ENCODE results near the gene CIDEB.

The CIDEB gene

DNA sequence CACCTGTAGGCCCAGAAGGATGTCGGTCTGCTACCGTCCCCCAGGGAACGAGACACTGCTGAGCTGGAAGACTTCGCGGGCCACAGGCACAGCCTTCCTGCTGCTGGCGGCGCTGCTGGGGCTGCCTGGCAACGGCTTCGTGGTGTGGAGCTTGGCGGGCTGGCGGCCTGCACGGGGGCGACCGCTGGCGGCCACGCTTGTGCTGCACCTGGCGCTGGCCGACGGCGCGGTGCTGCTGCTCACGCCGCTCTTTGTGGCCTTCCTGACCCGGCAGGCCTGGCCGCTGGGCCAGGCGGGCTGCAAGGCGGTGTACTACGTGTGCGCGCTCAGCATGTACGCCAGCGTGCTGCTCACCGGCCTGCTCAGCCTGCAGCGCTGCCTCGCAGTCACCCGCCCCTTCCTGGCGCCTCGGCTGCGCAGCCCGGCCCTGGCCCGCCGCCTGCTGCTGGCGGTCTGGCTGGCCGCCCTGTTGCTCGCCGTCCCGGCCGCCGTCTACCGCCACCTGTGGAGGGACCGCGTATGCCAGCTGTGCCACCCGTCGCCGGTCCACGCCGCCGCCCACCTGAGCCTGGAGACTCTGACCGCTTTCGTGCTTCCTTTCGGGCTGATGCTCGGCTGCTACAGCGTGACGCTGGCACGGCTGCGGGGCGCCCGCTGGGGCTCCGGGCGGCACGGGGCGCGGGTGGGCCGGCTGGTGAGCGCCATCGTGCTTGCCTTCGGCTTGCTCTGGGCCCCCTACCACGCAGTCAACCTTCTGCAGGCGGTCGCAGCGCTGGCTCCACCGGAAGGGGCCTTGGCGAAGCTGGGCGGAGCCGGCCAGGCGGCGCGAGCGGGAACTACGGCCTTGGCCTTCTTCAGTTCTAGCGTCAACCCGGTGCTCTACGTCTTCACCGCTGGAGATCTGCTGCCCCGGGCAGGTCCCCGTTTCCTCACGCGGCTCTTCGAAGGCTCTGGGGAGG is 3.1 kb upstream of the CIDEB start, which contains the start of gene LTB4R:
Gene LTB4R, plus strand, starts transcription at position 857 of the 959 bp plus-strand sequence. CDS start 4,150 bp downstream, outside the sequence.
- Histone ChIP-seq H3K36me3 (ENCODE audit: insufficient read depth, low read length) (peaks cover 9% of the 10 kb centered on the region; the same call in 1 of the 2 replicates), H3K4me3 (no peak within 1 kb of the TSS), H3K9me3 (ENCODE audit: low read depth, low read length) (no peaks in the 10 kb centered on the region), H3K27ac (no peak within 1 kb of the TSS), H3K9ac (ENCODE audit: insufficient read length) (no peak within 1 kb of the TSS)
- TF ChIP-seq POLR2AphosphoS5 (IDR thresholded peaks at IDR 0.05; ENCODE audit: borderline replicate concordance, low read depth, low read length): no peak
- TF ChIP-seq EZH2 (IDR thresholded peaks at IDR 0.05): no peak
- no peak for DNase-seq (ENCODE audit: low read depth, low spot score)

DNA sequence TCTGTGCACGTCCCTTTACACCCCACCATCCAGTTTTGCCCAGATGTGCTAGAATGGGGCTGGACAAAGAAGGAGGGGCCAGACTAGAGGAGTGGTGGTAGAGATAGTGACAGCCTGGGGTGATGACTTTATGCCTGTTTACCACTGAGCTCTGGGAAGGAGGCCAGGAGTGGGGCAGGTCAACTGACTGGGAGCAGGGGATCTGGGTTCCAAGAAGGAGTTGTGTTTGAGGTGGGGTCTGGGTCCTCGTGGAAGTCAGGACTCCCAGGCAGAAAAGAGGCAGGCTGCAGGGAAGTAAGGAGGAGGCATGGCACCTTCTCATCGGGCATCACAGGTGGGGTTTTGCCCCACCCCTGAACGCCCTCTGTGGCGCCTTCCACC is 2.5 kb upstream of the CIDEB start:
- DNase-seq (ENCODE audit: low read depth, low spot score): no peak
- Histone ChIP-seq H3K4me3 (no peak overlapping the region), H3K27ac (no peak overlapping the region), H3K9me3 (ENCODE audit: low read depth, low read length) (no peaks in the 10 kb centered on the region), H3K36me3 (ENCODE audit: insufficient read depth, low read length) (peaks cover 15% of the 10 kb centered on the region; the same call in 1 of the 2 replicates), H3K9ac (ENCODE audit: insufficient read length) (no peak overlapping the region)
- TF ChIP-seq FOXP2 (optimal IDR thresholded peaks at IDR 0.05; ENCODE audit: control extremely low read depth, extremely low read length, insufficient read depth) (no peak), POLR2AphosphoS5 (IDR thresholded peaks at IDR 0.05; ENCODE audit: borderline replicate concordance, low read depth, low read length) (no peak), EZH2 (IDR thresholded peaks at IDR 0.05) (no peak)

GRCh38 chr14:24309538-24310264 is 1.9 kb upstream of the CIDEB start, which contains the start of gene LTB4R2:
LTB4R2 (plus strand) TSS chr14:24310140; CDS start chr14:24310665, 525 bp downstream.
- no peak for DNase-seq (ENCODE audit: low read depth, low spot score)
- Histone ChIP-seq H3K4me3 (no peak within 1 kb of the TSS), H3K27ac (no peak within 1 kb of the TSS), H3K9me3 (ENCODE audit: low read depth, low read length) (no peaks in the 10 kb centered on the region), H3K9ac (ENCODE audit: insufficient read length) (no peak within 1 kb of the TSS), H3K36me3 (ENCODE audit: insufficient read depth, low read length) (peaks cover 21% of the 10 kb centered on the region; the same call in 1 of the 2 replicates)
- TF ChIP-seq EZH2 (IDR thresholded peaks at IDR 0.05): no peak
- no peak for TF ChIP-seq FOXP2 (optimal IDR thresholded peaks at IDR 0.05; ENCODE audit: control extremely low read depth, extremely low read length, insufficient read depth)
- TF ChIP-seq POLR2AphosphoS5 (IDR thresholded peaks at IDR 0.05; ENCODE audit: borderline replicate concordance, low read depth, low read length): no peak

DNA sequence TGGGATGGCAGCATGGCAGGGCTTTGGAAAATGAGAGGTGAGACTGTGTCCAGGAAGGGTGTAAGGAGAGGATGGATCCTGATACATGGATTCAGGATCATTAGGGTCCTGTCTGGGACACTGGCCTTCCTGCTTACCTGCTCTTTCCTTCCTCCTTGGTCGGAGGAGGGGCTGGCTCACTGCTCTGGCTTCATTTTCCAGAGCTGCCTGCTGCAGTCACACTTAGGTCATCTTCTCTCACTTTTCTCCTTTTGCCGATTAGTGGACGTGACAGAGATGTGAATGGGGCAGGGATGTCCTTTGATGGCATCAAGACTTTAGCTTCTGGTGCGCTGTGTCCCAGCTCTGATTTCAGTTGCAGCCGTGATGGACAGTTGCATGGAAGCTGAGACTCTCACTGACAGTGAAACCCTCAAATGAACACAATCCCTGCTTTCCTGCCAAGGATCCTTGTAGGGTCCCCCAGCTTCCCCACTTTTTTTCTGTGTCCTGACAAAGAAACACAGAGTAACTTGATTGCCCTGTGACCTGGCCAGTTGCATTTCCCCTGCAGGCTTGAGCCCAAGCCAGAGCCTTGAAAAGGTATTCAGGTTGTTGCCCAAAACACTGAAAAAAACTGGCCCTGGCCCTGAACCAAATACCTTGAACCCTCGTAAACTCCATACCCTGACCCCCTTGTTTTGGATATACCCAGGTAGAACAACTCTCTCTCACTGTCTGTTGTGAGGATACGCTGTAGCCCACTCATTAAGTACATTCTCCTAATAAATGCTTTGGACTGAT is 756 bp upstream of the CIDEB start:
- no peak overlapping the region for H3K27ac ChIP-seq

DNA sequence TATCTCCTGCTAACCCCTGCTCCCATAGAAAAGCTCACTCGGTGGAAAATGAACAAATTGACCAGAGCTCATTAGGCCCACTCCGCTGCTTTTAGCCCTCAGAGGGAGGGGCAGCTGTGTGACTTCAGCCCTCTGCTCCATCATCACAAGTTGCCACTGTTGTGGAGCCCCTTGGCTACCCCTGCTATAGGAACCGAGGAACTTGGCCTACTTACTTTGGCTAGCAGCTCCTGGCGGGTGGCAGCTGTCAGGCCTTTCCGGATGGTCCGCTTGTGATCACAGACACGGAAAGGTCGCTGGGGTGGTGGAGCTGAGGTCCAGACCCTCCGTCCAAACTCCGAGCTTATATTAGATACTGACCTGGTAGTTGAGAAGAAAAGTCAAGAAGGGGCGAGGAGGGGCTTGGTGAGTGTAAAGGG is 612 bp downstream of the CIDEB start:
- DNase-seq (ENCODE audit: low read depth, low spot score): no peak
- Histone ChIP-seq H3K9ac (ENCODE audit: insufficient read length) (no peak overlapping the region), H3K9me3 (ENCODE audit: low read depth, low read length) (no peaks in the 10 kb centered on the region), H3K27ac (no peak overlapping the region), H3K4me3 (no peak overlapping the region), H3K36me3 (ENCODE audit: insufficient read depth, low read length) (peaks cover 46% of the 10 kb centered on the region)
- TF ChIP-seq EZH2 (IDR thresholded peaks at IDR 0.05): no peak
- TF ChIP-seq POLR2AphosphoS5 (IDR thresholded peaks at IDR 0.05; ENCODE audit: borderline replicate concordance, low read depth, low read length): no peak
- TF ChIP-seq FOXP2 (optimal IDR thresholded peaks at IDR 0.05; ENCODE audit: control extremely low read depth, extremely low read length, insufficient read depth): no peak

More for the DNA sequence above, 756 bp upstream of the CIDEB start:
- no peak for TF ChIP-seq EZH2 (IDR thresholded peaks at IDR 0.05)
- TF ChIP-seq POLR2AphosphoS5 (IDR thresholded peaks at IDR 0.05; ENCODE audit: borderline replicate concordance, low read depth, low read length): no peak
- no peak for TF ChIP-seq FOXP2 (optimal IDR thresholded peaks at IDR 0.05; ENCODE audit: control extremely low read depth, extremely low read length, insufficient read depth)
- Histone ChIP-seq H3K9ac (ENCODE audit: insufficient read length) (no peak overlapping the region), H3K4me3 (no peak overlapping the region), H3K36me3 (ENCODE audit: insufficient read depth, low read length) (peaks cover 32% of the 10 kb centered on the region), H3K9me3 (ENCODE audit: low read depth, low read length) (no peaks in the 10 kb centered on the region)
- no peak for DNase-seq (ENCODE audit: low read depth, low spot score)

DNA sequence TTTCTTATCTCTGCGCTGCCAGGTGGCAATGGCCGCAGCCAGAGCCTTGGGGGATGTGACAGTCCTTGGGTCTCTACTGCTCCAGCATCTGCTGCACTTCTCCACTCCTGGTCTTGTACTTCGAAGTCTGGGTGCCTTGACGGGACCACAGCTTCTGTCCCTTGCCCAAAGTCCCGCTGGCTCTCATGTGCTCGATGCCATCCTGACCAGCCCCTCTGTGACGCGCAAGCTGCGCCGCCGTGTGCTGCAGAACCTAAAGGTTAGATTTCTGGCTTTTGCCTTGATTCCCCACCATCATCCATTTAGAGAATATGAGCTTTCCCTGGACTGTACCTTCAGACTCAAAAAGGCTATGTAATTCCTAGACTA is 3.8 kb downstream of the CIDEB start:
- Histone ChIP-seq H3K27ac (no peak overlapping the region), H3K9ac (ENCODE audit: insufficient read length) (no peak overlapping the region), H3K36me3 (ENCODE audit: insufficient read depth, low read length) (peaks cover 55% of the 10 kb centered on the region), H3K9me3 (ENCODE audit: low read depth, low read length) (no peaks in the 10 kb centered on the region), H3K4me3 (no peak overlapping the region)
- TF ChIP-seq POLR2AphosphoS5 (IDR thresholded peaks at IDR 0.05; ENCODE audit: borderline replicate concordance, low read depth, low read length) (no peak), FOXP2 (optimal IDR thresholded peaks at IDR 0.05; ENCODE audit: control extremely low read depth, extremely low read length, insufficient read depth) (no peak), EZH2 (IDR thresholded peaks at IDR 0.05) (no peak)
- no peak for DNase-seq (ENCODE audit: low read depth, low spot score)

GRCh38 chr14:24300326-24300980 is 7.3 kb downstream of the CIDEB start:
- Histone ChIP-seq H3K36me3 (ENCODE audit: insufficient read depth, low read length) (peaks cover 41% of the 10 kb centered on the region), H3K27ac (no peak overlapping the region), H3K9me3 (ENCODE audit: low read depth, low read length) (no peaks in the 10 kb centered on the region), H3K9ac (ENCODE audit: insufficient read length) (peak overlapping the region; percentile 74), H3K4me3 (peak overlapping the region; percentile 96)
- no peak for TF ChIP-seq POLR2AphosphoS5 (IDR thresholded peaks at IDR 0.05; ENCODE audit: borderline replicate concordance, low read depth, low read length)
- no peak for TF ChIP-seq FOXP2 (optimal IDR thresholded peaks at IDR 0.05; ENCODE audit: control extremely low read depth, extremely low read length, insufficient read depth)
- no peak for TF ChIP-seq EZH2 (IDR thresholded peaks at IDR 0.05)
- no peak for DNase-seq (ENCODE audit: low read depth, low spot score)

All from SK-N-MC (cell line).